ENCODE results near the gene RSRC2.
"Not testable (repeated sequence)": the region's sequence is repeated elsewhere in the genome, so short reads cannot be mapped to it uniquely, and the experiment has no call there.

RSRC2 gene, protein sequence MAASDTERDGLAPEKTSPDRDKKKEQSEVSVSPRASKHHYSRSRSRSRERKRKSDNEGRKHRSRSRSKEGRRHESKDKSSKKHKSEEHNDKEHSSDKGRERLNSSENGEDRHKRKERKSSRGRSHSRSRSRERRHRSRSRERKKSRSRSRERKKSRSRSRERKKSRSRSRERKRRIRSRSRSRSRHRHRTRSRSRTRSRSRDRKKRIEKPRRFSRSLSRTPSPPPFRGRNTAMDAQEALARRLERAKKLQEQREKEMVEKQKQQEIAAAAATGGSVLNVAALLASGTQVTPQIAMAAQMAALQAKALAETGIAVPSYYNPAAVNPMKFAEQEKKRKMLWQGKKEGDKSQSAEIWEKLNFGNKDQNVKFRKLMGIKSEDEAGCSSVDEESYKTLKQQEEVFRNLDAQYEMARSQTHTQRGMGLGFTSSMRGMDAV

DNA sequence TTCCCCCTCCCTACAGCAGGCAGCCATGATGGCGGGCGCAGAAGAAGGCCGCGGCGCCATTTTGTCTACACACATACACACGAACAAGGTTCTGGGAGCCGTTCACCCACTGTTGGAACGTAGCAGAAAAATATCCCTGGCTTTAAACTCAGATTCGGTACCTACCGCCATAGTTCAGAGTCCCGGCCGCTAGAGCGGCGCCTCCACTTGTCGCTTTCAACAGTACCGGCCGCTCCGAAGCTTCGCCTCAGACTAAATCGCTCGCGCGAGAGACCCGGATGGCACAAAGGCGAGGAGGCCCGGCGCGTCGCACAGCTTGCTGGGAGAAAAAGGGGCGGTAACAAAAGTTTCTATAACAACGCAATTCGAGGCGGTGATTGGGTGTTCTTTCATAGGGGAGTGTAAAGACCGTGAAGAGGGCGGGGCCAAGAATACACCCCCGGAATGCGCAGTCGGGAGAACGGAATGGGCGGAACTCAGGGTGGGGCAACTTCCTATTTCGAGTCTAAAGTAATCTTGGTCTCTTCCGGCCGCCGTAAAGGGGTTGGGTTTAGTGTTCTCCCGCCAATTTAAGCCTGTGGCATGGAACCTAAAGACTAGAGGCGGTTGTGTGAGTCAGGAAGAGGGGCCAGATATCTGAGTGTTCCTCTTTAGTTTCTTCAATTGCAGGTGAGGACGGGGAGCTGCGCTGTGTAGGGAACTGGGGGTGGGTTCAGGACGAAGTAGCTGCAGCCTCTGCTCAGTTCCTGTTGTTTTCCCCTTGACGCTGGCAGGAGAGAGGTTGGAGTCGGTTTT is at the start of gene RSRC2, which contains the start of gene KNTC1:
Gene RSRC2 (minus strand): TSS at position 254 of the 795 bp plus-strand sequence. CDS start 83 bp downstream, at position 171.
Gene KNTC1 (plus strand): TSS at position 567 of the 795 bp plus-strand sequence. CDS start 2,815 bp downstream, outside the sequence.
- DNase-seq = peak; percentile 92

DNA sequence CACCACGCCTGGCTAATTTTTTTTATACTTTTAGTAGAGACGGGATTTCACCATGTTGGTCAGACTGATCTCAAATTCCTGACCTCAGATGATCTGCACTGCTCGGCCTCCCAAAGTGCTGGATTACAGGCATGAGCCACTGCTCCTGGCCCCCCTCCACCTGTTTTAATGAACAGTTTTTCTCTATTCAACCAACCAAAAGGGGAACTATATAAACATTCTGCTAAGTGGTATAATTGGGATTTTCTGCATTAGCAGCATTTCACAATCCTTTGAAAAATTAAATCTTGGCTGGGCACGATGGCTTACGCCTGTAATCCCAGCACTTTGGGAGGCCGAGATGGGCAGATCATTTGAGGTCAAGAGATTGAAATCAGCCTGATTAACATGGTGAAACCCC is 45.1 kb upstream of the RSRC2 start:
- no peak for DNase-seq

DNA sequence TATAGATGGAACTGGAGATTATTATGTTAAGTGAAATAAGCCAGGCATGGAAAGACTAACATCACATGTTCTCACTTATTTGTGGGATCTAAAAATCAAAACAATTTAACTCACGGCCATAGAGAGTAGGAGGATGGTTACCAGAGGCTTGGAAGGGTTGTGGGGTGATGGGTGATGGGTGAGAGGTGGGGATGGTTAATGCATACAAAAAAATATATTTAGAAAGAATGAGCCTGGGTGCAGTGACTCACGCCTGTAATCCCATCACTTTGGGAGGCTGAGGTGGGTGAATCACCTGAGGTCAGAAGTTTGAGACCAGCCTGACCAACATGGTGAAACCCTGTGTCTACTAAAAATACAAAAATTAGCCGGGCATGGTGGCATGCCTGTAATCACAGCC is 43.3 kb upstream of the RSRC2 start:
- not testable (repeated sequence) for DNase-seq

DNA sequence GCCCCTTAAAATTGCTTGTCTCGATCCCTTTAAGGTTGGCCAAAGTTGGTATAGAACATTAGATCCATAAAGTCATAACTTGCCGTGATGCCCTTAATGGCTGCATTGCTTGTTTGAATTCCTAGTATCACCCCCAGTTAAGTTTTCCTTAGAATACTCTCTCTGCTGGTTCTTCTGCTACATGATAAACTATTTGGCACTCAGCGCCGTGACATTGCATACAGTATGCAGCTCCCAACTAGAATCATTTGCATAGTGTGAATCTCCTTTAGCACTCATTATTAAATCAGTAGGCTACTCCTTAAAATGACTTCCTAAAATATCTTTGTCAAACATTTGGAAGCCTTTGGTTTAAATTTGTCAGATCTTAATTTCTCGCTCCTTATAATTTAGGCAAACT is 42.6 kb upstream of the RSRC2 start:
- no peak for DNase-seq

DNA sequence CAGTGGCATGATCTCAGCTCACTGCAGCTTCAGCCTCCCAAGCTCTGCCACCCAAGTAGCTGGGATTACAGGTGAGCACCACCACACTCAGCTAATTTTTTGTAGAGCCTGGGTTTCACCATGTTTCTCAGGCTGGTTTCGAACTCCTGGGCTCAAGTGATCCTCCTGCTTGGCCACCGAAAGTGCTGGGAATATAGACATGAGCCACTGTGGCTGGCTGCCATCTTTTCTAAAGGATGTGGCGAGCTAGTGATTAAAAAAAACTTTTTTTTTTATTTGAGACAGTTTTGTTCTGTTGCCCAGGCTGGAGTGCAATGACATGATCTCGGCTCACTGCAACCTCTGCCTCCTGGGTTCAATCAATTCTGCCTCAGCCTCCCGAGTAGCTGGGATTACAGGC is 40.1 kb upstream of the RSRC2 start:
- DNase-seq = not testable (repeated sequence)

DNA sequence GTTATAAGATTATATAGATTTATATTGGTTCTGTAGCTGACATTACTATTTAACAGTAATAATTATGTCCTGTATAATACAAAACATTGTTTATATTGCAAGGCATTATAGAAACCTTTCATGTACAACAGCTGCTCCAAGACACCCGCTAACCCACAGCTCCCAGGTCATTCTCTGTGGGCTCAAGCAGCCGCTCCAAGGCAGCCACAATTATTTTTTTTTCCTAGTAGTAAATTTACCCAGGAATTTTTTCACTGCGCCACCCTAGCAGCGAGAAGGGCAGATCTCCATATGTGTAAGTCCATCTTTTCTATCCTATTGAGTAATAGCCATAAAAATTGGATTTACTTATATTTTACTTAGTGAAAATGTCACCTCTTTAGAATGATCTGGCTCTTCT is 36.6 kb upstream of the RSRC2 start:
- no peak for DNase-seq

DNA sequence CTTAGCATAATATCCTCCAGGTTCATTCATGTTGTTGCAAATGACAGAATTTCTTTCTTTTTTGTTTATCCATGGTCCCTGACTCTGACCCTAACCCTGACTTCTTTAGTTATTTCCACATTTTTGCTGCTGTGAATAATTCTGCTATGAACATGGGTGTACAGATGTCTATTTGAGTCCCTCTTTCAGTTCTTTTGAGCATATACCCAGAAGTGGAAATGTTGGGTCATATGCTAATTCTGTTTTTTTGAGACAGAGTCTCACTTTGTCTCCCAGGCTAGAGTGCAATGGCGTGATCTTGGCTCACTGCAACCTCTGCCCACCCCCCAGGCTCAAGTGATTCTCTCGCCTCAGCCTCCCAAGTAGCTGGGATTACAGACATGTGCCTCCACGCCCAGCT is 33.4 kb upstream of the RSRC2 start:
- DNase-seq = no peak

DNA sequence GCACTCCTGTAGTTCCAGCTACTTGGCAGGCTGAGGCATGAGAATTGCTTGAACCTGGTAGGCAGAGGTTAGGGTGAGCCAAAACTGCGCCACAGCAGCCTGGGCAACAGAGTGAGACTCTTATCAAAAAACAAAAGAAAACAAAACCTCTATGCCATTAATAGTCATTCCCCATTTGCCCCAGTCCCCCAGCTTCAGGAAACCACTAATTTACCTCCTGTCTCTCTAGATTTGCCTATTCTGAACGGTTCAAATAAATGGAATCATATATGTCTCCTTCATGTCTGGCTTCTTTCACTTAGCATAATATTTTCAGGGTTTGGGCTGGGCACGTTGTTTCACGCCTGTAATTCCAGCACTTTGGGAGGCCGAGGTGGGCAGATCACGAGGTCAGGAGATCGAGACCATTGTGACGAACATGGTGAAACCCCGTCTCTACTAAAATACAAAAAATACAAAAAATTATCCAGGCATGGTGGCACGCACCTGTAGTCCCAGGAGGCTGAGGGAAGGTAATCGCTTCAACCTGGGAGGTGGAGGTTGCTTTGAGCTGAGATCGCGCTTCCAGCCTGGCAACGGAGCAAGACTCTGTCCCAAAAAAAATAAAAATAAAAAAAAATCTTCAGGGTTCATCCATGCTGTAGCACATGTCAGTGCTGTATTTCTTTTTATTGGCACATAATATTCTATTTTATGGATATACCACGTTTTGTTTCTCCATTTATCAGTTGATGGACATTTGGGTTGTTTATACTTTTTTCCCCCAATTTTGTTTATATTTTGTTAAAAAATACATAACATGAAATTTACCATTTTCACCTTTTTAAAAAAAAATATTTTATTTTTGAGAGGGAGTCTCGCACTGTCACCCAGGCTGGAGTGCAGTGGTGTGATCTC is 32.3 kb upstream of the RSRC2 start:
- no peak for DNase-seq

DNA sequence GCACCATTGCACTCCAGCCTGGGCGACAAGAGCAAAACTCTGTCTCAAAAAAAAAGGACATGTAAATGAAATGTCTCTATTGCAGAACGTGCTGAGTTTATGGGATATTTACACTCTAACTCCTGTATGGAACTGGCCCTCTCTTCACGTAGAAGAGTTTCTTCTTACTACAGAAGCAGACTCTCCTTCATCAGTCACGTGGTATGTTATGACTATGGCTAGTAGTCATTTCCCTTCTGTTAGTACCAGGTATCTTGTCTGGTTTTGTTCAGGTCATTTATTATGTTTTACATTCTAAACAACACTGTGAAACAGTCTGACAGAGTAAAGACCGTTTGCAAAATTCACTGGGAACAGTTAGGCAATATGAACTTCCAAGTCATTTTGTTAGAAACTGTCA is 20.6 kb upstream of the RSRC2 start:
- DNase-seq = no peak

DNA sequence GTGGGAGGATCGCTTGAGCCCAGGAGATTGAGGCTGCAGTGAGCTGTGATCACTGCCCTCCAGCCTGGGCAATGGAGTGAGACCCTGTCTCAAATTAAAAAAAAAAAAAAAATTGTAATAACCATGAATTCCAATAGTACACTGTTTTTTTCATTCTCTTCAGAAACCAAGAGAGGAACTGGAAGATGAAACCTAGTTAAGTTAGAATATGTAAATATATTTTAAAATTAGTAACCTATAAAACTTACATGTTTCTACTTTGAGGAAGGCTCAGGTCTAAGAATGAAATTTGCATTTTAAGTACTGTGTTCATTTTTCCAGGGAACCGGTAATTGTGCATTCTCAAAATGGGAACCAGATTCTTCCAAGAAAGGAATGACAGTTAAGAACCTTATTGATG is 19.1 kb upstream of the RSRC2 start:
- no peak for DNase-seq

DNA sequence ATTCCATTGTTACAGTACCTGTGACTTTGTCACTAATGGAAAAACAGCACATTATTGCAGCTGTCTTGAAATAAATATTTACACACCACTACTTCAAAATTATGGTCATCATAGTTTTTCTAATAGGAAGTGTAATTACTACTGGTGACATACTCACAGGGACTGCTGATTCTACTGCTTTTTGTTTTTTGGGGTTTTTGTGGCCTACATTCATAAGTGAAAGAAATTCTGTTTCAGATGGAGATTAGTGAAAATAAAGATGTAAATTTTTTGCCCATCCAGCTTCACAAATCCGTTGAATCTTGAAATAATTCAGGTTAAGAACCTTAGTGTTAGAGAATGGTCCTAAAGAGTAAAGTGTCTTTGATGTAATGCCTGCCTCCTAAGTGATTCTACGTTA is 17.8 kb upstream of the RSRC2 start:
- DNase-seq = no peak

DNA sequence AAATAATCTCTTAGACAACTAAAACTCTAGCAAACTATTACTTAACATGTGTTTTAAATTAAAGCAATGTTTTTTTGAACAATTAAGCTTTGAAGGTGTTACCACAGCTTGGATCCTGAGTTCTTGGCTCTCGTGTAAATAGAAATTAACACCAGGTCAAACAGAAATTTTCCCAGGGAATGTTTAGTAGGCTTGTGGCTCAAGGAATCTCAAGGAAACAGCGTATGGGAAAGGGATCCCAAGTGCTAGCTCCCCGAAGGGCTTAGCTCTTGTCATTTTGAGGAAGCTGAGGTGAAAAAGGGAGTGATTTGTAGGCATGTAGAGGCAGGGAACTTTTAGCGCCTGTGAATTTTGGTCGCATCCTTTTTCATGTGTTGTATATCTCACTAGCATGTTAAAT is 11.8 kb upstream of the RSRC2 start:
- no peak for DNase-seq

DNA sequence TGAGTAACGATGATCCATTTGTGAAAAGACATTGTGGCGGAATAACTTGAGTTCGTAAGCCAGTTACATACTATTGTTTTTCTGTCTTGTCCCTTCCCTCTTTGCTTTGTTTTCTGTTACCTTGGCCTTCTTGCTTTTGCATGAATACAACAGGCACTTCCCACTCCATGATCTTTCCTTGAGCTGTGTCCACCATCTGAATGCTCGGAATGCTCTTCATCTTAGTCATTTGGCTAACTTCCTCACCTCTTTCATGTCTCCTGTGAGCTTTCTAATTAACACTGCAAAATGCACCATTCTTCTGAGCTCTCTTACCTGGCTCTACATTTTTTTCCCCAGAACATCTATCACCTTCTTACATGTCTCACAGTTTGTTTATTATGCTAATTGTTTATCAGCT is 10.3 kb upstream of the RSRC2 start:
- no peak for DNase-seq

DNA sequence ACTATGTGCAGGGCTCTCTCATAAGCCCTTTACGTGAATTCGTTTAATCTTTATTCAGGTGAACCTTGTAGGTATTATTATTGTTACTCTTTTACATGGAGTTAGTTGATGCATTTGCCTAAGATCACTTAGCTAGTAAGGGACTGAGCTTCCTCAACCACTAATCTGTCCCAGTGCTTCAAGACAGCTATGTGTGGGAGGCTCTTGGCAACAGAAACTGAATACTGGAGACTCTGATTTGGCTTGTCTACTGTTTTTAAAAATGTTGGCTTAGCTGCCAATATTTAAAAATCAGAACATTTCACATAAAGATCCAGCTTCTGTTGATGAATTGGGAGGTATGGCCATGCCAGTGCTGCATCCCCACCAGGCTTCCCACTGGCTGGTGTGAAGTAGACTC is 7.1 kb upstream of the RSRC2 start:
- no peak for DNase-seq

DNA sequence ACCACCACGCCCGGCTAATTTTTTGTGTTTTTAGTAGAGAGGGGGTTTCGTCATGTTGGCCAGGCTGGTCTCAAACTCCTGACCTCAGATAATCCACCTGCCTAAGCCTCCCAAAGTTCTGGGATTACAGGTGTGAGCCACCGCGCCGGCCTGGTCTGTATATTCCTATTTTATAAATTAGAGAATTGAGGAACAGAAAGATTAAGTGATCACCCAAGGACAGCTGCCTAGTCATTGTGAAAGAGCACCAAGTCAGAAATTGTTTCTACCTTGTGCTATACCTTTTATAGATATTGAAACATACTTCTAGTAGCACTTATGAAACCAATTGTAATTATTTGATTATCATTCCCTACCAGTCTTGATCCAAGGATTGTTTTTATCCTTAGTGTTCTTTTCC is 2.3 kb upstream of the RSRC2 start:
- no peak for DNase-seq

DNA sequence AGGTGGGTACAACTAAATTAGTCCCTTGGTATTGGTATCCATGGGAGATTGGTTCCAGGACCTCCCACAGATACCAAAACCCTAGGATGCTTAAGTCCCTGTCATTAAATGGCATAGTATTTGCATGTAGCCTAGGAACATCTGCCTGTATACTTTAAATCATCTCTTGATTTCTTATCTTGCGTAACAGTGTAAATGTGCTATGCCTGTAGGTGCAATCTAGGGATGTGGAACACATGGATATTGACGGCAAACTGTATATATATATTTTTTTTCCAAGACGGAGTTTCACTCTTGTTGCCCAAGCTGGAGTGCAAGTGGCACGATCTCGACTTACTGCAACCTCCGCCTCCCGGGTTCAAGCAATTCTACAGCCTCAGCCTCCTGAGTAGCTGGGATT is 1.8 kb upstream of the RSRC2 start:
- no peak for DNase-seq

DNA sequence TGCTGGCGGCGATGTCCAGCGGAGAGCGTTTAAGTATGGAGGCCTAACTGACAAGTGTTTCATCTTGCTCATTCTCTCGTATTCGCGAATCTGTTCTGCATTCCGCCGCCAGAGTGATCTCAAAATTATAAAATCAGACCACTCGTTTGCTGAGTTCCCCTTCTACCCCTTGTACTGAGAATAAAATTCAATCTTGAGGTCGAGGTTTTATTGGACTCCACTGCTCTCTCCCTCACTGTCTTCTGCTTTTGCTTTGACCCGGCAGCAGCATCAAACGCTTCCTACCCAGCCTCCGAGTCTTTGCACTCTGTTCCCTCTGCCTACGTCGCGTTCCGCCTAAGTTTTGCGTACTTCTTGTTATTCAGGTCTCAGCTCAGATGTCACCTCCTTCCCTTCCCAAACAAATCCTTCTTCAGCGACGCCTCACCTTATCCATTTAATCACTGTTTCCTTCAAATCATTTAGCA is 775 bp upstream of the RSRC2 start:
- no peak for DNase-seq

DNA sequence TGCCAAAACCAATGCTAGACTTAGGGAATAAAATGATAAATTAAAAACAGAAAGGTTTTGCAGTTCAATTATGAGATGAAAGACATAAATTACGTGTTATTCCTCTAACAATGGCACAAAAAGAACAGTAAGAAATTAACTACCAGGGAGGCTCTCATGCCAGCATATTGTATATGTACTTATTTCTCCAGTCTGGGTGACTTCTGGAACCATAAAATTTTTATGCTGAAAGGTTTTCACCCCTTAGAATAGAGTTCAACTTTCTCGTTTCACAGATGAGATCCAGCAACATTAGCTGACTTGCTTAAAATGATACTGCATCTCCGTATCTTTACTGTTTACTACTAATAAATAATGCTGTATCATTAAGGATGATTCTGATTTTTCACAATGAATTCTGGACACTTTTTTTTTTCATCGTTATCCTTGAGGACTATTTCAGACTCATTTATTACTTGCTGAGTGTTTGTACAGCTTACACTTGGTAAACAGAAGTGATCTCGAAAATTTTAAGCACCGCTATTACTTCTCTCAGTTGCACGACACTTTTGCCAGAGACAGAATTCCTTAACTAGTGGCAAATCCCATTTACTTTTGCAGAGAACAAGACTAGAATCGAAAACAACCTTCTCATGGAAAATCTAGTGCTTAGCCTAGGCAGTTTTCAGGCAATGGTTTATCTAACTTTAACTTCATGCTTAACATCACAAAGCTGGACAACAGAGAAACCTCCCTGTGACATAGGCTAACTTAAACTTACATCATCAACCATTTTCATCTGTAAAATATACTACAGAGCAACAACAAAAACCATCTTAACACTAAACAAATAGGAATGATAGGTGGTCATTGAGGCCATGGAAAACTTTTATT is 2.7 kb downstream of the RSRC2 start:
- no peak for DNase-seq

DNA sequence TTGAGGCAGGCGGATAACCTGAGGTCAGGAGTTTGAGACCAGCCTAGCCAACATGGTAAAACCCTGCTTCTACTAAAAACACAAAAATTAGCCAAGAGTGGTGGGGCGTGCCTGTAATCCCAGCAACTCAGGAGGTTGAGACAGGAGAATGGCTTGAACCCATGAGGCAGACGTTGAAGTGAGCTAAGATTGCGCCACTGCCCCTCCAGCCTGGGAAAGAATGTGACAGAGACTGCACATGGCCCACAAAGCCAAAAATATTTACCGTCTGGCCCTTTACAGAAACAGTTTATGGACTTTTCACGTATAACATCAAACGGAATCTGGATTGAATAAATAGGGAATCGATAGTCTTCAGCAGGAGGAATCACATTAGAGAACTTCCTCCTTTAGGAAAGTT is 3.5 kb downstream of the RSRC2 start:
- DNase-seq = no peak

DNA sequence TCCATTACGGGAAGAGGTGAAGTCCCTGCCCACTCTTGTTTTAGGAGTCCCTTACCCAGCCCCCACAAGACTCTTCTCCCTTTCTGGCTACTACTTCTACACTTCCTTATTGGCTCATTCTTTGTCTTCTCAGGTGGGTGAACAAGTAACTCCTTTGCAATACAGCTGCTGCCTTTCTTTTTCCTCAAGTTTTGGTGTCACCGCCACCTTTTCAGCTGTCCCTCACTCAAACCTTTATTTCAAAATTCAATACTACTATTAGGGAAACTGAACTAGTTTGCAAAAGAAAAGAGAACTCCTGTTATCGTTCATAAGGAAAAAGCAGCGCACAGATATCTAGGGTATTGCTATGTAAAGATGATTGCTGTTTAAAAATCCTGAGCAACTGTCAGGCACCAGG is 6.1 kb downstream of the RSRC2 start:
- no peak for DNase-seq

DNA sequence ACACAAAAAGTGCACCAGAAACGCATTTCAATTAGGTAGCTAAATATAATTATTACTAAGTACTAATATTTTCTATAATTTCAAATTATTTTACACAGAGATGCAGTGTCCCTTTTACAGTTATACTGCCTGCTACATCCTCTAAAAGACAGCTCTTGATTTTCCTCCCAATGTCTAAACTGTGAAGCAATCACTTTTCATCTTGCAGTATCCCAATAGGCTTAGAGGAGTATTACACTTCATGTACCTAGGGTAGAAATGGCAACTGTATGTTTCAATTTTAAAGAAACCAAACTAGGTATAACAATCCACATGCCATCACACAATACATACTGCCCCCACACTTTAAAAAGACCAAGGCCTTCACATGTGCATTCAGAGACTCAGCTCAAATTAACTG is 7.3 kb downstream of the RSRC2 start:
- no peak for DNase-seq

DNA sequence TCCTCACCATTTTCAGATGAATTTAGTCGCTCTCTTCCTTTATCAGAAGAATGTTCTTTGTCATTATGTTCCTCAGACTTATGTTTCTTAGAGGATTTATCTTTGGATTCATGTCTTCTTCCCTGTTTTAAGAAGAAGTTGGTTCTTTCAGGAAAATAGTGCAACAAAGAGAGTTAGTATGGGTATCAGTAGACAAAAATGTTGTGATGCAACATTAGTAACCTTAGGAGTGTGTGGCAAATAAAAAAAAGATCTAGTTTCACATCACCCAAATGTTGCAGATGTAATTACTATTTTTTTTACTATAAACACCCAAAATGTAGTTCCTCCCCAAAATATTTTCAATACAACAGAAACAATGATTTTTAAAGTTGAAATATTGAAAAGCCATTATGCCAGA is 7.8 kb downstream of the RSRC2 start:
- DNase-seq = no peak
